ENCODE data around the gene GEMIN4.

The GEMIN4 gene

DNA sequence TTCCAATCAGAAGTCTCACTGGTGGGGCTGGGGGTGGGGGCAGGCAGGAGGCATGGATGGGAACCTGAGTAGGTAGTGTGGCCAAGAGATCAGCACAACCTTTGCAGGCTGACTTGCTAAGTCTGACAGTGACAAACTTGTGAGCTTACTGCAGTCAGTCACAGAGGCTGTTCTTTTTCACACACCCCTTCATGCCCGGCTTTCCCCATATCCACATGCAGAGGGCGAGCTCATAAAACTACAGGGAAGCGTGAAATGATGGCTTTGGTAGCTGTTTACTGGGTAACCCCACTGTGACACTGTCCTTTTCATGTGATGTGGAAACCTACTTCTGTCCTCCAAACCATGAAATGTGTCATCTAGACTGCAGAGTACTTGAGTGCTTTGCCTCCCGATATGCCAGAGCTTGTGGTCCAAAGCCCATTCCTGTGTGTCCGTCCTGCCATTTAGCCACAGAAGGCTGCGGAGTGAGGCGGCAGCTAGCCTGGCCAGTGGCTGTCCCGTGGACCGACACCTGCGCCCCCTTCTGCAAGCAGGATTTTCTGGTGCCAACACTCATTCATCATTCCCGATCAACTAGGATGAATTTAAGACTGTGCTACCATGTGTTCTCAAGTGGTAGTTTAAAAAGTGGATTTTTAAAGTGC is 9.8 kb downstream of the GEMIN4 start:
- DNase-seq (ENCODE audit: low spot score) = no peak

DNA sequence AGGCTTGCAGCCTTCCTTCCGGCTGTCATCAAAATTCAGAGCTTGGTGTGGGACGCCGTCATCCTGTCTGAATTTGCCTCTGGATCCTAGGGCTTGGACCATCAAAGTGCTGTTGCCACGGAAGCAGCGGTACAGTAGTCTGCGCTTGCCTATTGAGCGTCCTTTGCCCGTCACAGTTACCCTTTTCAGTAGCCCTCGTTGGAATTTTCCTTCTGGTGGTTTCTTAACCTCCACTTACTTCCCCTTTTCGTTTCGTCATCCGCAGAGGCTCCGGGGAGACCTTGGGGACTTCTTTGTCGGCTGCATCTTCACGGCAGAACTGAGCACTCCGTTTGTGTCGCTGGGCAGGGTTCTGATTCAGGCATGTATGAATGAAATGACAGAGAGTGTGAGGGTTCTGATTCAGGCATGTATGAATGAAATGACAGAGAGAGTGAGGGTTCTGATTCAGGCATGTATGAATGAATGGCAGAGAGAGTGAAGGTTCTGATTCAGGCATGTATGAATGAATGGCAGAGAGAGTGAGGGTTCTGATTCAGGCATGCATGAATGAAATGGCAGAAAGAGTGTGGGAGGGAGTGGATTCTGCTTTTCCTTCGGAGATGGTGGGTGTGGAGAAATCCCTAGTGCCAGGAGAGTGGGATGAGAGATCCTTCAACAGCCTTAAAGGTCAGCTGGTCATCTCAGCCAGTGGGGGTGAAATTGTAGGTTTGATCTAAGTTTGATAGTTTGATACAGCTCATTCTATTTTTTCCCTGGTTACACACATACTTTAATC is 11.6 kb downstream of the GEMIN4 start:
- no peak for DNase-seq (ENCODE audit: low spot score)

DNA sequence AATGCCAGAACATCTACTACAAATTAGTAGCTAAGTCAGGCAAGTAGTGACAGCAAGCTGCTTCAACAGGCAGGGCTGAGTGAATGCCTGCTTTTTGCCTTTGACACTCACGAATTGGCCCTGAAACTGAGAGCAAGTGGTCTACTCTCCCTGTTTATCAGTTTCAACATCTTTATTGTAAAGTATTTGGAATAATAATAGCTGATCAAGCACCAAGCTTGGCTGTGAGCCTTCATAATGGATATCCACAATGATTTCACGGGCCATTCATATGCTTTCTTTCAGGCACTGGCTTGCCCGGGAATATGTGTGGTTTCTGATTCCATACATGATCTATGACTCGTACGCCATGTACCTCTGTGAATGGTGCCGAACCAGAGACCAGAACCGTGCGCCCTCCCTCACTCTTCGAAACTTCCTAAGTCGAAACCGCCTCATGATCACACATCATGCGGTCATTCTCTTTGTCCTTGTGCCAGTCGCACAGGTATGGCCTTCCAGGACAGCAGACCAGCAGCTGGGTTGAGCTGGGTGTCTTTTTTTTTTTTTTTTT is 14.4 kb downstream of the GEMIN4 start:
- DNase-seq (ENCODE audit: low spot score) = no peak

GRCh38 chr17:733743-734142 is 18.3 kb downstream of the GEMIN4 start:
- DNase-seq (ENCODE audit: low spot score) = no peak

GRCh38 chr17:732902-733720 is 19.0 kb downstream of the GEMIN4 start:
- DNase-seq (ENCODE audit: low spot score) = peak; percentile 48

DNA sequence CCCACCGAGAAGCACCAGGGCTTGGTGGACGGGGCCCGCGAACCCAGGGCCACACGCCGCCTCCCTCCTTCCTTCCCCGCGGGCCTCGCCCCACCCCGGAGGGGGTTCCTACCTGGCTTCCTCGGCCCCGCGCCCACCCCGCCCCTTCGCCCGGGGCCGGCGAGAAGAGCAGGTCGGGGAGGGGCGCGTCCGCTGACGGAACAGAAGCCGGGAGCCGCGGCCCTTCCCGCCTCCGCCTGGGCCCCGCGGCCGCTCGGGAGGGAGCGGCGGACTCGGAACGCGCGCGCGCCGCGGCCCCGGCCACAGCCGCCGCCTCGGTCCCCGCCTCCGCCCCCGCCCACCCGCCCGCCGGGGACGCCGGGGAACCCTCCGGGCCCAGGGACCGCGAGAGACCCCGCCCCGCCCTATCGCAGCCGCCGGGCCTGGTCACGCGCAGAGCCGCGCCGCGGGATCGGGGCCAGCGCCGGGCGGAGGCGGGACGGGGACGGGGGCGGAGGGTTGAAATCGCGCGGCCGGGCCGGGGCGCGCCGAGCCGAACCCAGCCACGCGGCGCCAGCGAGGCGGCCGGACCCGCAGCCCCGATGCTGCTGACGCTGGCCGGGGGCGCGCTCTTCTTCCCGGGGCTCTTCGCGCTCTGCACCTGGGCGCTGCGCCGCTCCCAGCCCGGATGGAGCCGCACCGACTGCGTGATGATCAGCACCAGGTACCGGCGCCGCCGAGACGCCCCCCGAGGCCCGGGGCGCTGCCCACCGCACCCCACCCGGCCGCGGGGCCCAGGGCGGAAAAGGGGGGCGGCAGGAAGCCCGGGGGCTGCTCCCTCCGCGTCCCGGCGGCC is 19.8 kb downstream of the GEMIN4 start, which contains the start of gene TLCD3A:
TLCD3A (plus strand) TSS at position 530 of the 835 bp plus-strand sequence; CDS start at position 582, 52 bp downstream.
- peak; percentile 81 for DNase-seq (ENCODE audit: low spot score)

DNA sequence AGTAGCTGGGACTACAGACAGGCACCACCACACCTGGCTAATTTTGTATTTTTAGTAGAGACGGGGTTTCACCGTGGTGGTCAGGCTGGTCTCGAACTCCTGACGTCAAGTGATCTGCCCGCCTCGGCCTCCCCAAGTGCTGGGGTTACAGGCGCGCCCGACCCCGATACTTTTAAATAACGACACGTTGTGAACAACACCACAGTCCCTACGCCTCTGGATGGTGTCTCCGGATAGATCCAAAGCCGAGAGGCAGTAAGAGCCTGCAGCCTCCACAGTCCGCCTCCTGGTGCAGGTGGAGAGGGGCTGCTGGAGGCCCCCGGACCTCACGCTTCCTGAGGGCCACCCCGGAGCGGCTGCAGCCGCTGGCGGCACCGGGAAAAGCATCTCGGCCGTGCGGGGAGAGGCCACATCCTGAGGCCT is 20.4 kb downstream of the GEMIN4 start:
- no peak for DNase-seq (ENCODE audit: low spot score)

DNA sequence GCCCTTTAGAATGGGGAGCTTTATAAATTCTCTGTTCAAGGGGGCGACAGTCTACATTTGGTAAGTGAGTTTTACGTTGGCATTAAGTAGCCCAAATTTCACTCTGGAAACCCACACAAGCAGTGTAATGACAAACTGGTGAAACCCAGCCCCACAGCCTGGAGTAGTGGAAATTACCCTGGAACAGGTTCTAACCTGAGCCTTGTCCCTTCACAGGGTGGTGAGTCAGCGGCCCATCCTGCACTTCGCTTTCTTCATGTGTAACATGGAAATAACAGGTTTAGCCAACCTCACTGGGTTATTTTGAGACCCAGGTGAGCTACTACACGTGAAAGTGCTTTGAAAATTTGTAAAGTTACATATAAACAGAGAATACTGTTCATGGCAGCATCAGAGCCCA is 23.2 kb downstream of the GEMIN4 start:
- DNase-seq (ENCODE audit: low spot score) = no peak

DNA sequence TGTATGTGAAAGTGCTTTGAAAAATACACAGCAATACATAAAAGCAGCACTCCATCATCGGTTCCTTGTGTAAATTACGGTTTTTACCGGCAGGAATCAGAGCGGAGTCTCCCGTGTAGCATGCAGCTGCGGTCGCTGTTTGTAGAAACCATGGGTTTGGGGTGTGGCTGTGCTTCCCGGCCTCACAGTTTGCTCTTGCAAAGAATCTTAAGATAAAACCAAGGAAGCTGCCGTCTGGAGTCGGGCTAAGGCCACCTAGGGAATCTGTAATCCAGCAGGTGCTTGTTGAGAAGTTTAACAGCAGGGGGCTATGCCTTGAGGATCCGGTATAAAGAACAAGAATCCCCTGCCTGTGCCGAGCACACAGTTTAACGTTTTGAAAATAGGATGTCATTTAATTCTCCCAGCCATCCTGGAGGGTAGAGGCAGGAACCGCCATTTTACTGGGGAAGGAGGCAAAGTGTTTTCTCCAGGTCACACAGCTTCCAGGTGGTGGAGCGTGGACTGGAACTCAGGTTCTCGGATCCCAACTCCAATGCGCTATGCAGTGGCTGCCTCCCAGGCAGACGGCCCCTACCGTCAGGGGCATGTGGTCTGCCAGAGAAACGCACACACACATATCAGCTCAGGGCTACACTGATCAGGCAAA is 25.7 kb downstream of the GEMIN4 start:
- no peak for DNase-seq (ENCODE audit: low spot score)

- no peak for DNase-seq (ENCODE audit: low spot score)
Observed at GRCh38 chr17:725746-726145, 26.3 kb downstream of the GEMIN4 start.

DNA sequence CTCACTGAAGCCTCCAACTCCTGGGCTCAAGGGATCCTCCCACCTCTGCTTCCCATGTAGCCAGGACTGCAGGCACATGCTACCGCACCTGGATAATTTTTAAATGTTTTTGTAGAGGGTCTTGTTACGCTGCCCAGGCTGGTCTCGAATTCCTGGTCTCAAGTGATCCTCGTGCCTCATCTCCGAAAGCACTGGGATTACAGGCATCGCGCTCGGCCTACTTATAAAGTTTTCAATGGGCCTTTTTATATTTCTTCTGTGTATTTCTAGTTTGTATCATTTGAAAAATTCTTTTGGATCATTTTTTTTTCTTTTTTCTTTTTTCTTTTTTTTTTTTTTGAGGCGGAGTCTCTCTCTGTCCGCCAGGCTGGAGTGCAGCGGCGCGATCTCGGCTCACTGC is 27.0 kb downstream of the GEMIN4 start:
- DNase-seq (ENCODE audit: low spot score) = no peak

- no peak for DNase-seq (ENCODE audit: low spot score)
Observed at GRCh38 chr17:721540-721937, 30.5 kb downstream of the GEMIN4 start.

DNA sequence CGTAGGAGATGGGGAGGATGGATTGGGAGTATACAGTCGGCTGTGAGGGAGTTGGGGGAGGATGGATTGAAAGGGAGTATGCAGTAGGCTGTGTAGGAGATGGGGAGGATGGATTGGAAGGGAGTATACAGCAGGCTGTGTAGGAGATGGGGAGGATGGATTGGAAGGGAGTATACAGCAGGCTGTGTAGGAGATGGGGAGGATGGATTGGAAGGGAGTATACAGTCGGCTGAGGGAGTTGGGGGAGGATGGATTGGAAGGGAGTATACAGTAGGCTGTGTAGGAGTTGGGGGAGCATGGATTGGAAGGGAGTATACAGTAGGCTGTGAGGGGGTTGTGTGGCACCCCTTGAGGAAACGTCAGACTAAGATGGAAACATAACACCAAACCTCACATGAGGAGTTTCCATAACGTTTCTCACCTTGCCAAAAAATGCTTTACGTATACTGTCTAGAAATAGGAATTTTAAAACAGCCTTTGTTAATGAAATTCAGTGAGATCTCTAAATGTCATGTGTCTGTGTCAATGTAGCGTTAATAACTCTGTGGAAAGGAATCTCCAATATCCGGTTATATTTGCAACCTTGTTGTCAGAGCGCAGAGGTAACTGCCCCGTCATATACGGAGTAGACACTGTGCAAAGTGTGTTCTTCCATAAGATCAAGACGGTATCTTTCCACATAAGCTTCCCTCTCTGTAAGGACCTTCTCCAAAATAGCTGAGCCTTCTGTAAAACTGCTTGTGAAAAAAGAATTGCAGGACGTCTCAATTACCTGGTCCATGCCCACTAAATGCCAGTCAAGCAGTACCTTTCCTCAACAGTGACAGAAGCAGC is 31.1 kb downstream of the GEMIN4 start:
- no peak for DNase-seq (ENCODE audit: low spot score)

- DNase-seq (ENCODE audit: low spot score) = no peak
Observed at GRCh38 chr17:718075-718474, 34.0 kb downstream of the GEMIN4 start.

DNA sequence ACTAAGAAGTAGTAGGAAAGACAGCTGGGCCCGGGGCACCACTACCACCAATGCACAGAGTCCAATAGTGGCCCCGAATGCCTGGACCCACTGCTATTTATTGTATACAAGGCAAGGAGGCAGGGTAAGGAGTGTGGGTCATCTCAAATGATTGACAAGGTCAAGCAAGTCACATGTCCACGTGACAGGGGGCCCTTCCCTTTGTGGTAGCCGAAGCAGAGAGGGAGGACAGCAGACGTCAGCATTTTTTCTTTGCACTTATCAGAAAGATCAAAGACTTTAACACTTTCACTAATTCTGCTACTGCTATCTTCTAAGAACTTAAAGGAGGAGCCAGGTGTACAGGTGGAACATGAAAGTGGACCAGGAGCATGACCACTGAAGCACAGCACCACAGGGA is 43.9 kb downstream of the GEMIN4 start:
- DNase-seq (ENCODE audit: low spot score) = no peak

GRCh38 chr17:705863-706262 is 46.2 kb downstream of the GEMIN4 start:
- no peak for DNase-seq (ENCODE audit: low spot score)

- DNase-seq (ENCODE audit: low spot score) = no peak
Observed at GRCh38 chr17:705011-705410, 47.1 kb downstream of the GEMIN4 start.

DNA sequence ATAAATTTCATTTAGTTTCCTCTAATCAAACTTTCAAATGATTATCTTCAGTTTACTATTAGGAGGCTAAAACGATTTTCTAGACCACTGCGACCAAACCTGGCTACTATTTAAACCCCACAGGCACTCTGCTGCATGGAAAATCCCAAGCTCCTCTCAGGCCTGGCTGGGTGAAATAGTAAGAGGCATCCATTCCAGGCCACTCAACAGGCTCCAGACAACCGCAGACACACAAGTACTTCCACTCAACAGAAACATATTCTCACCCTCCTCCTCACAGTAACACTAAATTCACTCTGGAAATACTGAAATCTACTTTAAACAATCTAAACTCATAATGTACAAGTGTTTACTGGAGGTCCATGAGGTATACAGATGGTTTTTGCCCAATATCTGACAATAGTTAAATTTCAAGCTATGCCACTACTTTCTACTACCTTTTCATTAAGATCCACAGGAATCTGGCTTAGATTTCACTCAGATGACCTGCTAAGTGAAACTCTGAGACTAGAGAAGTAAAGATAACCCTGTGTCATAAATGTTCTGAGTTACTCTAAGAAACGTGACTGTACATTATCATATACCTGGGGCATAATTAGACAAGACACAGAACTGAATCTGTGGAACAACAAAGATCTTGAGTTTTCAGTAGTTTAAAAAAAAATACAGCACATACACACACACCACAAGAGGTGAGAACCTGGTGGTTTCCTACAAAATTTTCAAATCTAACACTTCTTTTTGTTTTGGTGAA is 47.8 kb downstream of the GEMIN4 start:
- DNase-seq (ENCODE audit: low spot score) = no peak
